Measurements from ENCODE around the gene HYI.
"Not testable (repeated sequence)": the region's sequence is repeated elsewhere in the genome, so short reads cannot be mapped to it uniquely, and the experiment has no call there.

Gene HYI

DNA sequence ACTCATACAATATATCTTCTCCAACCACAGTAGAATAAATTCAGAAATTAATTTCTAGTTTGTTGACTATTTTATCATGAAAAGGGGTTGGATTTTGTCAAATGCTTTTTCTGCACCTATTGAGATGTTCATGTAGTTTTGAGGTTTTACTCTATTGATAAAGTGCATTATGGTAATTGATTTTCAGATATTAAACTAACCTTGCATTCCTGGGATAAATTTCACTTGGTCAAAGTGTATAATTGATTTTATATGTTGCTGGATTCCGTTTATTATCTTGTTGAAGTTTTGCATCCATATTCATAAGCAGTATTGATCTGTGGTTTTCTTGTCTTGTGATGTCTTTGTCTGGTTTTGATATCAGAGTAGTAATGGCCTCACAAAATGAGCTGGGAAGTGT, 34.4 kb upstream of the HYI start:
- in situ Hi-C loops (cut with HindIII; ENCODE audit: low sequenced_read_pairs): no loop called here
- no peak for DNase-seq (ENCODE audit: low read depth, low spot score)
- TF ChIP-seq, protein P1, sequence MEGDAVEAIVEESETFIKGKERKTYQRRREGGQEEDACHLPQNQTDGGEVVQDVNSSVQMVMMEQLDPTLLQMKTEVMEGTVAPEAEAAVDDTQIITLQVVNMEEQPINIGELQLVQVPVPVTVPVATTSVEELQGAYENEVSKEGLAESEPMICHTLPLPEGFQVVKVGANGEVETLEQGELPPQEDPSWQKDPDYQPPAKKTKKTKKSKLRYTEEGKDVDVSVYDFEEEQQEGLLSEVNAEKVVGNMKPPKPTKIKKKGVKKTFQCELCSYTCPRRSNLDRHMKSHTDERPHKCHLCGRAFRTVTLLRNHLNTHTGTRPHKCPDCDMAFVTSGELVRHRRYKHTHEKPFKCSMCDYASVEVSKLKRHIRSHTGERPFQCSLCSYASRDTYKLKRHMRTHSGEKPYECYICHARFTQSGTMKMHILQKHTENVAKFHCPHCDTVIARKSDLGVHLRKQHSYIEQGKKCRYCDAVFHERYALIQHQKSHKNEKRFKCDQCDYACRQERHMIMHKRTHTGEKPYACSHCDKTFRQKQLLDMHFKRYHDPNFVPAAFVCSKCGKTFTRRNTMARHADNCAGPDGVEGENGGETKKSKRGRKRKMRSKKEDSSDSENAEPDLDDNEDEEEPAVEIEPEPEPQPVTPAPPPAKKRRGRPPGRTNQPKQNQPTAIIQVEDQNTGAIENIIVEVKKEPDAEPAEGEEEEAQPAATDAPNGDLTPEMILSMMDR (IDR thresholded peaks at IDR 0.05; ENCODE audit: low read depth, low read length): no peak
- no peak overlapping the region for H3K4me3 ChIP-seq (ENCODE audit: low read depth, low read length)

DNA sequence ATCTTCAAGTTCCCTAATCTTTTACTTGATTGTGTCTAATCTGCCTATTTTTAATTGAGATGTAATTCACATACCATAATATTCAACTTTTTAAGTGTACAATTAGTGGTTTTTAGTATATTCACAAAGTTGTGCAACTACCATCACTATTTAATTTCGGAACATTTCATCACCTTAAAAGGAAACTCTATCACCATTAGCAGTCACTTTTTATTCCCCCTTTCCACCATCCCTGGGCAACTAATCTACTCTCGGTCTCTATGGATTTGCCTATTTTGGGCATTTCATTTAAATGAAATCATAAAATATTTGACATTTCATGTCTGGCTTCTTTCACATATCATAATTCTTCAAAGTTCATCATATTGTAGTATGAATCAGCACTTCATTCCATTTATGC, 30.6 kb upstream of the HYI start:
- in situ Hi-C loops (cut with HindIII; ENCODE audit: low sequenced_read_pairs): no loop called here
- TF ChIP-seq, protein P1 (IDR thresholded peaks at IDR 0.05; ENCODE audit: low read depth, low read length): no peak
- H3K4me3 ChIP-seq (ENCODE audit: low read depth, low read length): no peak overlapping the region
- DNase-seq (ENCODE audit: low read depth, low spot score): no peak

DNA sequence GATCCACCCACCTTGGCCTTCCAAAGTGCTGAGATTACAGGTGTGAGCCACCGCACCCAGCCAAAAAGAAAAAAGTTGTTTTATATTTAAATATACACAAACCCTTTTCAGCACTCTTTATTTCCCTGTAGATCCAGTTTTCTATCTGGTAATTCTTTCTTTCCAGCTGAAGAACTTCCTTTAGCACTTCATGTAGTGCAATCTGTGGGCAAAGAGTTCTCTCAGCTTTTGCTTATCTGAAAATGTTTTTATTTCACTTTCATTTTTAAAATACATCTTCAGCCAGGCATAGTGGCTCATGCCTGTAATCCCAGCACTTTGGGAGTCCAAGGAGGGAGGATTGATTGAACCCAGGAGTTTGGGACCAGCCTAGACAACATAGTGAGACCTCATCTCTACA, 28.5 kb upstream of the HYI start:
- in situ Hi-C loops (cut with HindIII; ENCODE audit: low sequenced_read_pairs): no loop called here
- TF ChIP-seq, protein P1 (IDR thresholded peaks at IDR 0.05; ENCODE audit: low read depth, low read length): no peak
- no peak for DNase-seq (ENCODE audit: low read depth, low spot score)
- H3K4me3 ChIP-seq (ENCODE audit: low read depth, low read length): no peak overlapping the region

DNA sequence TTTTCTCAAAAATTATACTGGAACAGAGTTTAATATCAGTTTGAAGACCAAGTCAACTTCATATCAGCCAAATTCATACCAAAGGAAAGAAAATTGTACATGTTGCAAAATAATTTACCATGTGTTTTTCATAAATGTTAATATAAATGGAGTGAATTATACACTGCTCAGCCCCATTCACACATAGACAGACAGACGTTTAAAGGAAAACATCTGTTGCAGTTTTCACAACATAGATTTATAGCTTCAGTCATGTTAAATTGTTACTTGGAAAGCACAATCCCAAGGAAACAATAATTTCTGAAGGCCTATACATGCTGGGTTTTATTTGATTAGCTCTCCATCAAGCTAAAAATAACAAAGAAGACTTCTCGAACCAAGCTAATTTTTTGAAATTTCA, 27.8 kb upstream of the HYI start:
- H3K4me3 ChIP-seq (ENCODE audit: low read depth, low read length): no peak overlapping the region
- no peak for DNase-seq (ENCODE audit: low read depth, low spot score)
- TF ChIP-seq, protein P1 (IDR thresholded peaks at IDR 0.05; ENCODE audit: low read depth, low read length): no peak
- in situ Hi-C loops (cut with HindIII; ENCODE audit: low sequenced_read_pairs): no loop called here

DNA sequence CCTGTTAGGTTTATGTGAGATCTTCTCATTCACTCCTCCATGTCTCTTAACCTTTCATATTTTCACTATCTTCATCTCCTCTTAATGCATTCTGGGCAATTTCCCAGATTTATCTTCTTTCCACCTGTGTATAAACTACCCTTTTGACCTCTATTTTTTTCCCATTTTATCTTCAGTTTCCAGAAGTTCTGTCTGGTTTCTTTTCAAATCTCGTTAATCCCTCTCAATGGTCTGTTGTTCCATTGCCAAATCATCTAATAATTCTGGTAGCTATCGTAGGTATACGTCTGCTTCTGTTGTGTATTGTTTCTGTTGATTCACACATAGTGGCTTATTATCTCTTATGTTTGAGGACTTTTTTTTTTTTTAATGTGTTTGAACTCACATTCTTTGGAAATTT, 25.7 kb upstream of the HYI start:
- in situ Hi-C loops (cut with HindIII; ENCODE audit: low sequenced_read_pairs): no loop called here
- TF ChIP-seq, protein P1 (IDR thresholded peaks at IDR 0.05; ENCODE audit: low read depth, low read length): no peak
- H3K4me3 ChIP-seq (ENCODE audit: low read depth, low read length): no peak overlapping the region
- no peak for DNase-seq (ENCODE audit: low read depth, low spot score)

DNA sequence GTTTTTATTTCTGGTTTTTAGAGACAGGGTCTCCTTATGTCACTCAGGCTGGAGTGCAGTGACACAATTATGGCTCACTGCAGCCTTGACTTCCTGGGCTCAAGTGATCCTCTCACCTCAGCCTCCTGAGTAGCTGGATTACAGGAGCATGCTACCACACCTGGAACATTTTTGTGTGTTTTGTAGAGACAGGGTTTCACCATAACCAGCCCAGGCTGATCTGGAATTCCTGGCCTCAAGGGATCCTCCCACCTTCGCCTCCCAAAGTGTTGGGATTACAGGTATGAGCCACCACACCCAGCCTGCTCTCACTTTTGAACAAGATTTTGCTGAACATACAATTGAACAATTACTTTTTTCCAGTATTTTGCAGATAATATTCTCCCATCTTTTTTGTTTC, 24.0 kb upstream of the HYI start:
- in situ Hi-C loops (cut with HindIII; ENCODE audit: low sequenced_read_pairs): no loop called here
- DNase-seq (ENCODE audit: low read depth, low spot score): no peak
- TF ChIP-seq, protein P1 (IDR thresholded peaks at IDR 0.05; ENCODE audit: low read depth, low read length): no peak
- no peak overlapping the region for H3K4me3 ChIP-seq (ENCODE audit: low read depth, low read length)

DNA sequence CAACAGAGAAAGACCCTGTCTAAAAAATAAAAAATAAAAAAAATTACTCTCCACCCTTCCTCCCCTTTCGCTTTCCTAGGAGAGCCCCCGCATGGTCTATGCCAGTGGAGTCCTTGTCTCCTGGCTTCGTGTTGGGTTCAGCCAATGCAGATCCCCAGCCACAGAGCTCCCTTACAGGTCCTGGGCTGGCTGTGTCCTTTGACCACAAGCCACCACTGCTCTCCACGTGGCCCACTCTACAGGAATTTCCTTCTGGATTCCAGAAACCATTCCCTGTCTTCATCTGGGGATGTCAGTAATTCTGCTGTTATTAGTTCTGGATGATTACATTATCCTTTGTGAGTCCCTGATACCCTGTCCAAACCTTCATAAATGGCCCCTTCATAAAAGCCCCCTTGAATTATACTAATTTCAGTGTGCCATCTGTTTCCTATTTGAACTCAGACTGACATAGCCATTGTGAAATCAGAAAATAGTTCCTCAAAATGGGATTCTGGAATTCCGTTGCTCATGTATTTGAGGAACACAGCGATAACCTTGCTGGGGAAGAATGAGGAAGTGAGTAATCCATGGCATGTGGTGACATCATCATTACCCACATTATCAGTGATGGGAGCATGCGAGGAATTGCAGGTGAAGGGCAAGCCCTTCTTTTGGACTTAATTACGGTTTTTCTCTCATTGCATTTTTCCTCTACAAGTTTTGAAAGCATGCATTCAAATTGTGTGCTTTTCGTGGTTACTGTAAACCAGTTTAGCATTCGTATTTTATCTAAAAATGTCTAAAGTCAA, 22.1 kb upstream of the HYI start:
- peak; percentile 37 for DNase-seq (ENCODE audit: low read depth, low spot score)
- in situ Hi-C loops (cut with HindIII; ENCODE audit: low sequenced_read_pairs); H3K4me3 ChIP-seq (ENCODE audit: low read depth, low read length): not testable (repeated sequence)
